HG03342 (cell line): Measurements from ENCODE around the gene GIGYF2.

Experiments used
- ATAC-seq: cut with Tn5 transposase; IDR thresholded peaks from one replicate; pipeline ENCODE4 v1.9.1; 2021; ENCODE audit warnings: mild to moderate bottlenecking, moderate library complexity; ENCODE audit not compliant: unreplicated experiment

Gene GIGYF2

GRCh38 chr2:232878855-232879617, 181.9 kb downstream of the GIGYF2 start:
- ATAC-seq: no peak

GRCh38 chr2:232879618-232880494, 182.7 kb downstream of the GIGYF2 start:
- ATAC-seq: no peak

GRCh38 chr2:232880764-232881351, 183.7 kb downstream of the GIGYF2 start:
- ATAC-seq: no peak

GRCh38 chr2:232882085-232882484, 185.0 kb downstream of the GIGYF2 start:
- ATAC-seq: no peak

GRCh38 chr2:232882505-232883115, 185.5 kb downstream of the GIGYF2 start:
- ATAC-seq: no peak

- no peak for ATAC-seq
These were observed 186.1 kb downstream of the GIGYF2 start for GRCh38 chr2:232883116-232883721.

GRCh38 chr2:232884001-232884421, 186.9 kb downstream of the GIGYF2 start:
- ATAC-seq: no peak

GRCh38 chr2:232884549-232885263, 187.6 kb downstream of the GIGYF2 start:
- no peak for ATAC-seq

GRCh38 chr2:232885264-232885961, 188.3 kb downstream of the GIGYF2 start:
- no peak for ATAC-seq

- no peak for ATAC-seq
These were observed 189.0 kb downstream of the GIGYF2 start for GRCh38 chr2:232886176-232886575.

GRCh38 chr2:232886632-232887031, 189.5 kb downstream of the GIGYF2 start:
- no peak for ATAC-seq

- ATAC-seq: no peak
These were observed 190.2 kb downstream of the GIGYF2 start for GRCh38 chr2:232887171-232887850.

GRCh38 chr2:232888099-232888836, 191.1 kb downstream of the GIGYF2 start:
- ATAC-seq: no peak

GRCh38 chr2:232888839-232889529, 191.9 kb downstream of the GIGYF2 start:
- no peak for ATAC-seq

- no peak for ATAC-seq
These were observed 192.8 kb downstream of the GIGYF2 start for GRCh38 chr2:232889876-232890401.

GRCh38 chr2:232890536-232890895, 193.4 kb downstream of the GIGYF2 start:
- ATAC-seq: no peak

- ATAC-seq: no peak
These were observed 193.9 kb downstream of the GIGYF2 start for GRCh38 chr2:232890896-232891601.
